ENCODE data around the gene LMO2.

The LMO2 gene

GRCh38 chr11:33877038-33877437 is 14.8 kb downstream of the LMO2 start:
- TF ChIP-seq ZFX (IDR thresholded peaks at IDR 0.05; ENCODE audit: borderline replicate concordance): no peak
- no peak overlapping the region for H3K27ac ChIP-seq

GRCh38 chr11:33875621-33876294 is 16.1 kb downstream of the LMO2 start:
- TF ChIP-seq ZFX (IDR thresholded peaks at IDR 0.05; ENCODE audit: borderline replicate concordance): no peak
- TF ChIP-seq CTCF (IDR thresholded peaks at IDR 0.05): no peak
- H3K27ac ChIP-seq: no peak overlapping the region

- TF ChIP-seq ZFX (IDR thresholded peaks at IDR 0.05; ENCODE audit: borderline replicate concordance) (no peak), CTCF (IDR thresholded peaks at IDR 0.05) (no peak)
- no peak overlapping the region for H3K27ac ChIP-seq
Measured at GRCh38 chr11:33874910-33875490, 16.9 kb downstream of the LMO2 start.

- TF ChIP-seq CTCF (IDR thresholded peaks at IDR 0.05): no peak
- TF ChIP-seq ZFX (IDR thresholded peaks at IDR 0.05; ENCODE audit: borderline replicate concordance): no peak
Measured at GRCh38 chr11:33874433-33874832, 17.4 kb downstream of the LMO2 start.

GRCh38 chr11:33869481-33870422 is 22.1 kb downstream of the LMO2 start:
- no peak overlapping the region for H3K27ac ChIP-seq
- TF ChIP-seq ZFX (IDR thresholded peaks at IDR 0.05; ENCODE audit: borderline replicate concordance) (no peak), CTCF (IDR thresholded peaks at IDR 0.05) (no peak)

More at GRCh38 chr11:33874433-33874832, 17.4 kb downstream of the LMO2 start:
- no peak overlapping the region for H3K27ac ChIP-seq

GRCh38 chr11:33868647-33869461 is 23.0 kb downstream of the LMO2 start:
- no peak overlapping the region for H3K27ac ChIP-seq

More at GRCh38 chr11:33868647-33869461, 23.0 kb downstream of the LMO2 start:
- TF ChIP-seq CTCF (IDR thresholded peaks at IDR 0.05) (no peak), ZFX (IDR thresholded peaks at IDR 0.05; ENCODE audit: borderline replicate concordance) (no peak)

All from 22Rv1 (cell line).